Neutrophil (primary cell): ENCODE measurements around the gene TRIM62.
"Not testable (repeated sequence)": the region's sequence is repeated elsewhere in the genome, so short reads cannot be mapped to it uniquely, and the experiment has no call there.

Experiments used
- H3K27ac ChIP-seq: fragments of 200-600 bp; sonication (generic); 2 replicates; pipeline ENCODE4 v1.5.1; 2016; ENCODE audit warnings: mild to moderate bottlenecking, moderate library complexity
- H3K27me3 ChIP-seq: fragments of 200-600 bp; sonication (generic); 2 replicates; pipeline ENCODE4 v1.6.0; 2016; ENCODE audit warnings: mild to moderate bottlenecking
- H3K36me3 ChIP-seq: fragments of 200-600 bp; sonication (generic); 2 replicates; pipeline ENCODE4 v1.5.1; 2017
- H3K4me1 ChIP-seq, 2 experiments: fragments of 200-600 bp in 1 of 2; sonication (generic) in 1 of 2; 1 replicate in 1 of 2; 2 replicates in 1 of 2; pipeline versions ENCODE4 v1.5.1 to v1.6.1; 2013 to 2016; ENCODE audit warnings: low read depth in 1 of 2, low read length in 1 of 2, mild to moderate bottlenecking in 1 of 2, moderate library complexity in 1 of 2; ENCODE audit not compliant: control insufficient read depth in 1 of 2, insufficient read depth in 1 of 2
- H3K4me3 ChIP-seq, 2 experiments: fragments of 200-600 bp in 1 of 2; sonication (generic) in 1 of 2; 1 replicate in 1 of 2; 2 replicates in 1 of 2; pipeline ENCODE4 v1.5.1; 2013 to 2016; ENCODE audit warnings: low read depth in 1 of 2, low read length in 1 of 2, mild to moderate bottlenecking in 1 of 2, moderate library complexity in 1 of 2
- H3K9me3 ChIP-seq: fragments of 200-600 bp; sonication (generic); 2 replicates; pipeline ENCODE4 v1.5.1; 2016
- TF ChIP-seq, protein P1 (sequence below): fragments of 200-600 bp; sonication (generic); IDR thresholded peaks from 2 replicates; pipeline ENCODE4 v1.5.1; 2016; ENCODE audit warnings: antibody characterized with exemption

Gene TRIM62

GRCh38 chr1:33130297-33130696 is 51.5 kb downstream of the TRIM62 start:
- no peak overlapping the region for H3K4me3 ChIP-seq
- no peak overlapping the region for H3K27ac ChIP-seq
- TF ChIP-seq, protein P1, sequence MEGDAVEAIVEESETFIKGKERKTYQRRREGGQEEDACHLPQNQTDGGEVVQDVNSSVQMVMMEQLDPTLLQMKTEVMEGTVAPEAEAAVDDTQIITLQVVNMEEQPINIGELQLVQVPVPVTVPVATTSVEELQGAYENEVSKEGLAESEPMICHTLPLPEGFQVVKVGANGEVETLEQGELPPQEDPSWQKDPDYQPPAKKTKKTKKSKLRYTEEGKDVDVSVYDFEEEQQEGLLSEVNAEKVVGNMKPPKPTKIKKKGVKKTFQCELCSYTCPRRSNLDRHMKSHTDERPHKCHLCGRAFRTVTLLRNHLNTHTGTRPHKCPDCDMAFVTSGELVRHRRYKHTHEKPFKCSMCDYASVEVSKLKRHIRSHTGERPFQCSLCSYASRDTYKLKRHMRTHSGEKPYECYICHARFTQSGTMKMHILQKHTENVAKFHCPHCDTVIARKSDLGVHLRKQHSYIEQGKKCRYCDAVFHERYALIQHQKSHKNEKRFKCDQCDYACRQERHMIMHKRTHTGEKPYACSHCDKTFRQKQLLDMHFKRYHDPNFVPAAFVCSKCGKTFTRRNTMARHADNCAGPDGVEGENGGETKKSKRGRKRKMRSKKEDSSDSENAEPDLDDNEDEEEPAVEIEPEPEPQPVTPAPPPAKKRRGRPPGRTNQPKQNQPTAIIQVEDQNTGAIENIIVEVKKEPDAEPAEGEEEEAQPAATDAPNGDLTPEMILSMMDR: no peak
- H3K4me1 ChIP-seq: peaks cover 9 to 11% of the 10 kb centered on the region in 2 experiments
- H3K27me3 ChIP-seq: peaks cover 16% of the 10 kb centered on the region
- no peaks in the 10 kb centered on the region for H3K9me3 ChIP-seq
- H3K36me3 ChIP-seq: no peaks in the 10 kb centered on the region

- Histone ChIP-seq H3K27ac (no peak overlapping the region), H3K4me1 (peaks cover 9 to 11% of the 10 kb centered on the region in 2 experiments), H3K4me3 (no peak overlapping the region), H3K36me3 (no peaks in the 10 kb centered on the region), H3K27me3 (peaks cover 25% of the 10 kb centered on the region), H3K9me3 (no peaks in the 10 kb centered on the region)
- TF ChIP-seq, protein P1: no peak
These were observed 53.1 kb downstream of the TRIM62 start for GRCh38 chr1:33128781-33129180.

DNA sequence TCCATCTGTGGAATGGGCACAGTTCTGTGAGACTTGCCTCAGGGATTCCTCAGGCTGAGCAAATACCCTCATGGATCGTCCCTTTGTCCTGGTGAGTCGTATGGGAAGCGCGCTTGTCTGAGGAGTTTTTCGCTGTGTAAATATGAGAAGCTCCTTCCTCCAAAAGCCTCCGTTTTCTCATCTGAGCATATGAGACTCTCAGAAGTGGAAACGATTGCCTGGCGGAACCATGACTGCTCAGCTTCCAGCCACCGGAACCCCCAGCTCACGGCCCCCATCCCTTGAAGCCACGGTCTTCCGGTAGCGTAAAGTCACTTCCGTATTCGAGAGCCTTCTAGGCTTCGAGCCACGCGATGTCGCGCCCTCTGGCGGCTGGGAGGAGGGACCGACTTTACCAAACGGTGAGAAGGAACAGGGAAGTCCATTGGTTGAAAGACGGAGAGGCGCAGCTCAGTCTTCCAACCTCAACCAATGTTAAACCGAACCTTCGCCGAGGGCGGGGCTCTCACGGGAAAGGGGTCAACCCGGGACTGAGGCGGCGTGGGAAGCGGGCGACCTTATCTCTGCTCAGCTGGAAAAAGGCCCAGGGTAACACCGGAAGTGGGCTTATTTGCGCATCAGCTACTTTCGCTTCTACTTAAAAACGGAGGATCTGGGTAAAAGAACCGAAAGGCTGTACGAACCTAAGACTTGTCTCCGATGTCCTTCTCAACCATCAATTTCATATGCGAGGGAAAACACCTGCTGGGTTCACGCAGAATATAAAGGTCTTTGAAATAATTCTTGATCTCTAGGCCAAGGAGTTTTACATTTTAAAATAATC is 54.6 kb downstream of the TRIM62 start:
- Histone ChIP-seq H3K4me1 (peaks cover 9 to 11% of the 10 kb centered on the region in 2 experiments), H3K27ac (peak overlapping the region; percentile 84), H3K36me3 (no peaks in the 10 kb centered on the region), H3K9me3 (no peaks in the 10 kb centered on the region), H3K27me3 (peaks cover 41% of the 10 kb centered on the region), H3K4me3 (peak overlapping the region; percentile 76 to 80)
- TF ChIP-seq, protein P1: peak; percentile 98

- TF ChIP-seq, protein P1: no peak
- Histone ChIP-seq H3K9me3 (no peaks in the 10 kb centered on the region), H3K27me3 (peaks cover 48% of the 10 kb centered on the region), H3K36me3 (no peaks in the 10 kb centered on the region), H3K4me3 (peak overlapping the region; percentile 76 to 80), H3K27ac (peak overlapping the region; percentile 84), H3K4me1 (peaks cover 9 to 11% of the 10 kb centered on the region in 2 experiments)
These were observed 55.3 kb downstream of the TRIM62 start for GRCh38 chr1:33126411-33127000.

DNA sequence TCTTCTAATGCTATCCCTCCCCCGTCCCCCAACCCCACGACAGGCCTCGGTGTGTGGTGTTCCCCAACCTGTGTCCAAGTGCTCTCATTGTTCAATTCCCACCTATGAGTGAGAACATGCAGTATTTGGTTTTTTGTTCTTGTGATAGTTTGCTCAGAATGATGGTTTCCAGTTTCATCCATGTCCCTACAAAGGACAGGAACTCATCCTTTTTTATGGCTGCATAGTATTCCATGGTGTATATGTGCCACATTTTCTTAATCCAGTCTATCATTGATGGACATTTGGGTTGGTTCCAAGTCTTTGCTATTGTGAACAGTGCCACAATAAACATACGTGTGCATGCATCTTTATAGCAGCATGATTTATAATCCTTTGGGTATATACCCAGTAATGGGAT is 57.2 kb downstream of the TRIM62 start:
- not testable (repeated sequence) for H3K36me3 ChIP-seq, H3K27ac ChIP-seq, H3K4me3 ChIP-seq, H3K9me3 ChIP-seq
- peaks cover 60% of the 10 kb centered on the region for H3K27me3 ChIP-seq
- peaks cover 9 to 11% of the 10 kb centered on the region in 2 experiments for H3K4me1 ChIP-seq

- Histone ChIP-seq H3K36me3 (no peaks in the 10 kb centered on the region), H3K4me3 (no peak overlapping the region), H3K27ac (no peak overlapping the region), H3K4me1 (peaks cover 9 to 11% of the 10 kb centered on the region in 2 experiments), H3K27me3 (peaks cover 56% of the 10 kb centered on the region), H3K9me3 (no peaks in the 10 kb centered on the region)
- TF ChIP-seq, protein P1: no peak
These were observed 58.6 kb downstream of the TRIM62 start for GRCh38 chr1:33123266-33123665.
